H1 (cell line): Measurements from ENCODE around the gene C2CD4A. TPM values are rescaled to one million over a fixed set of nuclear protein-coding genes. Genes with fewer than 3 reads are reported as not detected.

ENCODE experiments used
- CTCF ChIA-PET: fragments of 300-600 bp; sonication (Branson Sonifier 250); formaldehyde crosslinking; loops from one replicate; lab custom pipeline; 2021; ENCODE audit not compliant: partially characterized antibody; lab: Charles Lee
- POLR2A ChIA-PET: fragments of 300-600 bp; sonication (Branson Sonifier 250); formaldehyde crosslinking; loops from one replicate; lab custom pipeline; 2021; ENCODE audit warnings: inconsistent platforms; ENCODE audit not compliant: partially characterized antibody; lab: Charles Lee
- DNase-seq, 2 experiments: peaks; one replicate each; pipeline versions ENCODE4 v3.0.0 to v3.0.0-alpha.2; 2010 to 2022; ENCODE audit warnings: low spot score in 2 of 2, low read depth in 1 of 2, mixed read lengths in 1 of 2
- FAIRE-seq: peaks from 2 replicates; lab custom pipeline; 2011; peaks lifted over from hg19 to GRCh38; lab: Jason Lieb, UNC
- H2AFZ ChIP-seq: 2 replicates; pipeline ENCODE4 v1.8.1; 2012; ENCODE audit warnings: low read length, inconsistent platforms
- H2AK5ac ChIP-seq: 2 replicates; pipeline ENCODE4 v1.6.1; 2013; ENCODE audit warnings: low read depth, low read length
- H2BK120ac ChIP-seq: replicated peaks from 2 replicates; pipeline ENCODE3; 2013; ENCODE audit warnings: low read depth, low read length, inconsistent platforms
- H2BK12ac ChIP-seq: 2 replicates; pipeline ENCODE4 v1.6.1; 2013; ENCODE audit warnings: low read depth, low read length
- H2BK15ac ChIP-seq: 2 replicates; pipeline ENCODE4 v1.6.1; 2013; ENCODE audit warnings: low read length
- H2BK20ac ChIP-seq: 2 replicates; pipeline ENCODE4 v1.6.1; 2013; ENCODE audit warnings: low read length
- H2BK5ac ChIP-seq: 2 replicates; pipeline ENCODE4 v1.6.1; 2013; ENCODE audit warnings: low read depth, low read length
- H3K14ac ChIP-seq: 2 replicates; pipeline ENCODE4 v1.6.1; 2013; ENCODE audit warnings: inconsistent platforms; ENCODE audit not compliant: insufficient read length
- H3K18ac ChIP-seq: 2 replicates; pipeline ENCODE4 v1.6.1; 2013; ENCODE audit warnings: low read length; ENCODE audit errors: extremely low read depth
- H3K23ac ChIP-seq: 2 replicates; pipeline ENCODE4 v1.6.1; 2013; ENCODE audit warnings: inconsistent platforms; ENCODE audit not compliant: insufficient read length
- H3K23me2 ChIP-seq: 2 replicates; pipeline ENCODE4 v1.6.1; 2013; ENCODE audit warnings: low read depth, low read length
- H3K27ac ChIP-seq: 2 replicates; pipeline ENCODE4 v1.6.1; 2011; ENCODE audit warnings: low read depth, low read length, inconsistent platforms
- H3K27me3 ChIP-seq, 4 experiments: replicated peaks in 1 of 4; 1 replicate in 1 of 4; 2 replicates in 3 of 4; pipeline versions ENCODE4 v1.6.1 to v1.8.1; 2011 to 2013; ENCODE audit warnings: low read length in 3 of 4, mild to moderate bottlenecking in 3 of 4, inconsistent platforms in 2 of 4, mixed read lengths in 2 of 4, moderate library complexity in 1 of 4; ENCODE audit not compliant: control insufficient read depth in 3 of 4, insufficient read depth in 3 of 4; ENCODE audit errors: extremely low read depth in 1 of 4
- H3K36me3 ChIP-seq, 4 experiments: 2 replicates each; pipeline versions ENCODE4 v1.6.1 to v1.8.1; 2011 to 2013; ENCODE audit warnings: mild to moderate bottlenecking in 4 of 4, low read length in 3 of 4, moderate library complexity in 2 of 4, control low read depth in 1 of 4, inconsistent platforms in 1 of 4; ENCODE audit not compliant: insufficient read depth in 4 of 4, control insufficient read depth in 2 of 4
- H3K4ac ChIP-seq: replicated peaks from 2 replicates; pipeline ENCODE3; 2013; ENCODE audit warnings: low read length, low read depth, mixed read lengths, inconsistent platforms; ENCODE audit not compliant: insufficient read length
- H3K4me1 ChIP-seq, 4 experiments: replicated peaks in 1 of 4; 1 replicate in 1 of 4; 2 replicates in 3 of 4; pipeline versions ENCODE4 v1.6.1 to v1.8.1; 2011 to 2013; ENCODE audit warnings: low read length in 3 of 4, inconsistent platforms in 2 of 4, mixed read lengths in 1 of 4; ENCODE audit not compliant: insufficient read depth in 4 of 4, control insufficient read depth in 3 of 4
- H3K4me2 ChIP-seq, 2 experiments: 2 replicates each; pipeline versions ENCODE4 v1.6.1 to v1.8.1; 2011 to 2013; ENCODE audit warnings: low read depth in 2 of 2, low read length in 2 of 2, control low read depth in 1 of 2, inconsistent platforms in 1 of 2, mild to moderate bottlenecking in 1 of 2; ENCODE audit not compliant: insufficient read depth in 1 of 2
- H3K4me3 ChIP-seq, 4 experiments: fragments of 200-600, 300-600 bp in 1 of 4; sonication (generic), shearing (Covaris generic), sonication (Bioruptor Twin) in 1 of 4; 2 replicates each; pipeline versions ENCODE4 v1.5.1 to v1.8.1; 2011 to 2016; ENCODE audit warnings: low read length in 4 of 4, low read depth in 3 of 4, control low read depth in 2 of 4, inconsistent platforms in 2 of 4, mild to moderate bottlenecking in 2 of 4, mixed read lengths in 1 of 4, moderate library complexity in 1 of 4; ENCODE audit not compliant: insufficient read depth in 2 of 4; ENCODE audit errors: extremely low read depth in 1 of 4
- H3K56ac ChIP-seq: replicated peaks from 2 replicates; pipeline ENCODE3; 2013; ENCODE audit warnings: low read depth, mild to moderate bottlenecking, mixed read lengths, low read length, inconsistent platforms; ENCODE audit not compliant: insufficient read length
- H3K79me1 ChIP-seq: 2 replicates; pipeline ENCODE4 v1.6.1; 2013; ENCODE audit warnings: low read depth, low read length, control low read depth
- H3K79me2 ChIP-seq, 2 experiments: 2 replicates each; pipeline versions ENCODE4 v1.6.1 to v1.8.1; 2012 to 2013; ENCODE audit warnings: low read length in 2 of 2, mild to moderate bottlenecking in 2 of 2, inconsistent platforms in 1 of 2; ENCODE audit not compliant: insufficient read depth in 2 of 2, control insufficient read depth in 1 of 2
- H3K9ac ChIP-seq, 4 experiments: replicated peaks in 1 of 4; 1 replicate in 1 of 4; 2 replicates in 3 of 4; pipeline versions ENCODE4 v1.6.1 to v1.8.1; 2011 to 2013; ENCODE audit warnings: low read depth in 3 of 4, low read length in 3 of 4, control low read depth in 2 of 4, mild to moderate bottlenecking in 2 of 4, moderate library complexity in 2 of 4, inconsistent platforms in 1 of 4; ENCODE audit errors: extremely low read depth in 1 of 4
- H3K9me3 ChIP-seq, 2 experiments: 2 replicates each; pipeline versions ENCODE4 v1.6.1 to v1.8.1; 2012 to 2013; ENCODE audit warnings: mild to moderate bottlenecking in 2 of 2, moderate library complexity in 2 of 2, control low read depth in 1 of 2, inconsistent platforms in 1 of 2, low read depth in 1 of 2, low read length in 1 of 2, mixed read lengths in 1 of 2; ENCODE audit not compliant: insufficient read depth in 2 of 2
- H4K20me1 ChIP-seq, 2 experiments: replicated peaks in 1 of 2; 2 replicates each; pipeline versions ENCODE3 to v1.8.1; 2011 to 2013; ENCODE audit warnings: inconsistent platforms in 2 of 2, low read length in 2 of 2, mild to moderate bottlenecking in 1 of 2; ENCODE audit not compliant: insufficient read depth in 2 of 2, control insufficient read depth in 1 of 2
- H4K5ac ChIP-seq: 2 replicates; pipeline ENCODE4 v1.6.1; 2013; ENCODE audit warnings: low read length, low read depth, mixed read lengths, inconsistent platforms; ENCODE audit not compliant: insufficient read length
- H4K8ac ChIP-seq: 2 replicates; pipeline ENCODE4 v1.8.0; 2013; ENCODE audit warnings: mild to moderate bottlenecking, moderate library complexity, low read length, inconsistent platforms; ENCODE audit not compliant: insufficient read depth; ENCODE audit errors: extremely low read depth
- H4K91ac ChIP-seq: replicated peaks from 2 replicates; pipeline ENCODE3; 2013; ENCODE audit warnings: low read length, mixed read lengths, inconsistent platforms; ENCODE audit not compliant: insufficient read length
- ASH2L ChIP-seq: fragments of 200-600, 300-600 bp; sonication (generic); IDR thresholded peaks from one replicate; pipeline ENCODE4 v1.7.1; 2017; ENCODE audit warnings: low read length
- CBX8 ChIP-seq: fragments of 300-800, 300-1000 bp; sonication (generic); IDR thresholded peaks from 2 replicates; pipeline ENCODE4 v1.7.1; 2016; ENCODE audit warnings: low read depth, low read length, borderline replicate concordance
- KDM1A ChIP-seq: fragments of 200-600, 300-600 bp; sonication (generic); IDR thresholded peaks from 2 replicates; pipeline ENCODE4 v1.7.1; 2016; ENCODE audit warnings: mild to moderate bottlenecking, low read length, borderline replicate concordance
- MAX ChIP-seq: IDR thresholded peaks from 2 replicates; pipeline ENCODE4 v1.6.1; 2012; ENCODE audit warnings: inconsistent platforms
- PHF8 ChIP-seq: fragments of 200-600 bp; sonication (generic); conservative IDR thresholded peaks from 2 replicates; pipeline ENCODE4 v1.7.1; 2012; ENCODE audit warnings: low read depth, mild to moderate bottlenecking, inconsistent platforms, low read length, moderate library complexity
- TAF1 ChIP-seq: IDR thresholded peaks from 2 replicates; pipeline ENCODE4 v1.6.1; 2011; ENCODE audit warnings: mild to moderate bottlenecking, low read depth, low read length
- TEAD4 ChIP-seq: IDR thresholded peaks from 2 replicates; pipeline ENCODE4 v1.6.1; 2012; ENCODE audit warnings: low read depth, low read length, inconsistent platforms, mixed read lengths
- USF2 ChIP-seq: IDR thresholded peaks from 2 replicates; pipeline ENCODE4 v1.6.1; 2011; ENCODE audit warnings: low read length, improper control_type of control experiment
- YY1 ChIP-seq: IDR thresholded peaks from 2 replicates; pipeline ENCODE4 v1.6.1; 2011; ENCODE audit warnings: low read depth, mild to moderate bottlenecking, low read length
- WGBS, 2 experiments: shearing (Covaris generic) in 1 of 2; methylation state at CpG; one replicate each; pipeline versions ENCODE4 v1.1.6 to v1.1.7; 2013 to 2015; ENCODE audit warnings: low lambda C conversion rate in 2 of 2, mixed read lengths in 2 of 2, inconsistent platforms in 1 of 2, low coverage in 1 of 2, missing lambda C conversion rate in 1 of 2; ENCODE audit not compliant: insufficient replicate concordance in 2 of 2, insufficient coverage in 1 of 2, insufficient read length in 1 of 2; ENCODE audit errors: extremely low coverage in 1 of 2, missing lambda C conversion rate in 1 of 2; 5-methylcytosine and 5-hydroxymethylcytosine counted together
- polyA plus RNA-seq, 7 experiments: library from polyadenylated mRNA; depleted of rRNA in 3 of 7; stranded (reverse) in 5 of 7; unstranded in 2 of 7; fragments of >200 nt in 5 of 7; fragments of 200-250 nt in 2 of 7; gene quantifications; 1 replicate in 5 of 7; 2 replicates in 1 of 7; 4 replicates in 1 of 7; pipeline versions ENCODE4 v1.2.1 to v1.2.3, GENCODE V29; 2011 to 2013; ENCODE audit warnings: missing spikeins in 2 of 7, mixed read lengths in 2 of 7
- total RNA-seq: library from RNA; stranded (reverse); fragmentation: NEBNext Ultra II Directional; extraction: Animal tissue kit (Norgen Biotek cat#: 25700); gene quantifications from 2 replicates; pipeline ENCODE4 v1.2.1, GENCODE V29; 2021

The C2CD4A gene
- total and polyA plus RNA-seq, 2 of the 8 experiments (the other 6 are each of a cell fraction or from before 2014, with no cell fraction given), result not detected

GRCh38 chr15:62050115-62050514, 16.7 kb upstream of the C2CD4A start:
- Histone ChIP-seq H3K4ac (no peak overlapping the region), H3K79me2 (no peaks in the 10 kb centered on the region; a peak in 1 of 4 replicates), H3K36me3 (no peaks in the 10 kb centered on the region), H2BK5ac (no peak overlapping the region), H3K4me2 (no peak overlapping the region), H3K23ac (no peak overlapping the region), H3K14ac (no peak overlapping the region), H3K18ac (no peak overlapping the region), H2BK15ac (no peak overlapping the region), H4K91ac (no peak overlapping the region), H4K20me1 (no peaks in the 10 kb centered on the region), H3K79me1 (no peaks in the 10 kb centered on the region), H3K4me1 (no peaks in the 10 kb centered on the region), H4K5ac (no peak overlapping the region), H3K23me2 (no peaks in the 10 kb centered on the region), H2AFZ (no peak overlapping the region), H4K8ac (no peak overlapping the region), H3K27ac (no peak overlapping the region), H3K4me3 (no peak overlapping the region), H3K56ac (no peak overlapping the region), H2BK12ac (no peak overlapping the region), H2BK120ac (no peak overlapping the region), H2BK20ac (no peak overlapping the region), H3K9ac (no peak overlapping the region), H2AK5ac (no peak overlapping the region), H3K27me3 (no peaks in the 10 kb centered on the region), H3K9me3 (no peaks in the 10 kb centered on the region)
- POLR2A ChIA-PET, result no interaction called here
- DNase-seq (no peak), FAIRE-seq (no peak)
- no peak for TF ChIP-seq PHF8
- no peak for TF ChIP-seq ASH2L
- TF ChIP-seq YY1, result no peak
- TF ChIP-seq USF2, result no peak
- TF ChIP-seq TAF1, result no peak
- no peak for TF ChIP-seq TEAD4
- no peak for TF ChIP-seq KDM1A
- TF ChIP-seq MAX, result no peak
- TF ChIP-seq CBX8, result no peak
- CTCF ChIA-PET, result no interaction called here
- 83% methylated on average over 1 of the region's 1 CpG; no CpG with 5 or more reads in 1 of the 2 experiments for whole genome bisulfite sequencing, 2 experiments
